DND-41 (cell line): ENCODE data around the gene LURAP1L.

Experiments used
- ATAC-seq: fragments of 200-7000 bp; cut with Tn5 transposase; 3 replicates; pipeline ENCODE4 v1.9.1; 2021; ENCODE audit warnings: low read depth; ENCODE audit not compliant: insufficient read depth
- DNase-seq: peaks from one replicate; pipeline ENCODE4 v3.0.0-alpha.2; 2020
- H2AFZ ChIP-seq: 2 replicates; pipeline ENCODE4 v1.6.0; 2012; ENCODE audit warnings: low read depth, low read length
- H3K27ac ChIP-seq: 2 replicates; pipeline ENCODE4 v1.5.1; 2012; ENCODE audit warnings: low read length, inconsistent platforms
- H3K27me3 ChIP-seq: fragments of 200-600 bp; sonication (generic); 2 replicates; pipeline ENCODE4 v1.6.0; 2012; ENCODE audit warnings: low read length, mild to moderate bottlenecking, inconsistent platforms; ENCODE audit not compliant: insufficient read depth, poor library complexity
- H3K36me3 ChIP-seq: 2 replicates; pipeline ENCODE4 v1.5.1; 2012; ENCODE audit warnings: low read length, inconsistent platforms; ENCODE audit not compliant: insufficient read depth
- H3K4me1 ChIP-seq: 2 replicates; pipeline ENCODE4 v1.5.1; 2012; ENCODE audit warnings: mild to moderate bottlenecking, low read length; ENCODE audit not compliant: insufficient read depth
- H3K4me2 ChIP-seq: 2 replicates; pipeline ENCODE4 v1.6.0; 2012; ENCODE audit warnings: mild to moderate bottlenecking, moderate library complexity, low read length, inconsistent platforms; ENCODE audit not compliant: insufficient read depth
- H3K4me3 ChIP-seq, 2 experiments: fragments of 200-600 bp in 1 of 2; shearing (Covaris generic) in 1 of 2; 2 replicates each; pipeline ENCODE4 v1.5.1; 2012 to 2016; ENCODE audit warnings: inconsistent platforms in 2 of 2, low read length in 2 of 2, mild to moderate bottlenecking in 2 of 2, low read depth in 1 of 2, moderate library complexity in 1 of 2
- H3K79me2 ChIP-seq: 2 replicates; pipeline ENCODE4 v1.6.0; 2012; ENCODE audit warnings: low read length, inconsistent platforms; ENCODE audit not compliant: insufficient read depth
- H3K9ac ChIP-seq: 2 replicates; pipeline ENCODE4 v1.6.0; 2012; ENCODE audit warnings: low read depth, mild to moderate bottlenecking, inconsistent platforms, low read length, moderate library complexity
- H3K9me3 ChIP-seq: 2 replicates; pipeline ENCODE4 v1.5.1; 2012; ENCODE audit warnings: low read length, moderate library complexity, mild to moderate bottlenecking, inconsistent platforms; ENCODE audit not compliant: insufficient read depth, severe bottlenecking
- H4K20me1 ChIP-seq: 2 replicates; pipeline ENCODE4 v1.6.0; 2012; ENCODE audit warnings: low read length; ENCODE audit not compliant: insufficient read depth
- EZH2 ChIP-seq: IDR thresholded peaks from 3 replicates; pipeline ENCODE4 v1.6.1; 2012; ENCODE audit warnings: borderline replicate concordance, low read depth, mild to moderate bottlenecking, moderate library complexity, low read length, inconsistent platforms; ENCODE audit not compliant: severe bottlenecking
- TF ChIP-seq, protein P1 (sequence below): IDR thresholded peaks from 2 replicates; pipeline ENCODE4 v1.5.1; 2012; ENCODE audit warnings: borderline replicate concordance, low read length, moderate library complexity, mild to moderate bottlenecking; ENCODE audit not compliant: poor library complexity, severe bottlenecking; ENCODE audit errors: extremely low read depth

LURAP1L gene

GRCh38 chr9:12730927-12731326 lies 43.9 kb upstream of the LURAP1L start:
- H2AFZ ChIP-seq = no peak overlapping the region
- no peak overlapping the region for H3K27ac ChIP-seq
- H3K9ac ChIP-seq = no peak overlapping the region
- no peaks in the 10 kb centered on the region for H3K36me3 ChIP-seq
- no peaks in the 10 kb centered on the region for H3K4me1 ChIP-seq
- no peaks in the 10 kb centered on the region for H3K79me2 ChIP-seq
- ATAC-seq (no peak), DNase-seq (no peak)
- no peaks in the 10 kb centered on the region for H4K20me1 ChIP-seq
- H3K4me3 ChIP-seq = no peak overlapping the region
- H3K9me3 ChIP-seq = no peaks in the 10 kb centered on the region
- TF ChIP-seq, protein P1, sequence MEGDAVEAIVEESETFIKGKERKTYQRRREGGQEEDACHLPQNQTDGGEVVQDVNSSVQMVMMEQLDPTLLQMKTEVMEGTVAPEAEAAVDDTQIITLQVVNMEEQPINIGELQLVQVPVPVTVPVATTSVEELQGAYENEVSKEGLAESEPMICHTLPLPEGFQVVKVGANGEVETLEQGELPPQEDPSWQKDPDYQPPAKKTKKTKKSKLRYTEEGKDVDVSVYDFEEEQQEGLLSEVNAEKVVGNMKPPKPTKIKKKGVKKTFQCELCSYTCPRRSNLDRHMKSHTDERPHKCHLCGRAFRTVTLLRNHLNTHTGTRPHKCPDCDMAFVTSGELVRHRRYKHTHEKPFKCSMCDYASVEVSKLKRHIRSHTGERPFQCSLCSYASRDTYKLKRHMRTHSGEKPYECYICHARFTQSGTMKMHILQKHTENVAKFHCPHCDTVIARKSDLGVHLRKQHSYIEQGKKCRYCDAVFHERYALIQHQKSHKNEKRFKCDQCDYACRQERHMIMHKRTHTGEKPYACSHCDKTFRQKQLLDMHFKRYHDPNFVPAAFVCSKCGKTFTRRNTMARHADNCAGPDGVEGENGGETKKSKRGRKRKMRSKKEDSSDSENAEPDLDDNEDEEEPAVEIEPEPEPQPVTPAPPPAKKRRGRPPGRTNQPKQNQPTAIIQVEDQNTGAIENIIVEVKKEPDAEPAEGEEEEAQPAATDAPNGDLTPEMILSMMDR = no peak
- TF ChIP-seq EZH2 = no peak
- H3K27me3 ChIP-seq = no peaks in the 10 kb centered on the region
- H3K4me2 ChIP-seq = no peak overlapping the region

GRCh38 chr9:12732971-12733370 lies 41.8 kb upstream of the LURAP1L start:
- no peak overlapping the region for H3K4me3 ChIP-seq
- ATAC-seq (no peak), DNase-seq (no peak)
- no peaks in the 10 kb centered on the region for H3K79me2 ChIP-seq
- TF ChIP-seq, protein P1 = no peak
- TF ChIP-seq EZH2 = no peak
- H4K20me1 ChIP-seq = no peaks in the 10 kb centered on the region
- no peak overlapping the region for H3K4me2 ChIP-seq
- H3K27me3 ChIP-seq = no peaks in the 10 kb centered on the region
- no peak overlapping the region for H3K9ac ChIP-seq
- H3K9me3 ChIP-seq = no peaks in the 10 kb centered on the region
- H3K36me3 ChIP-seq = no peaks in the 10 kb centered on the region
- H2AFZ ChIP-seq = no peak overlapping the region
- H3K27ac ChIP-seq = no peak overlapping the region
- H3K4me1 ChIP-seq = no peaks in the 10 kb centered on the region

- no peak overlapping the region for H3K4me3 ChIP-seq
- ATAC-seq (no peak), DNase-seq (no peak)
- no peak overlapping the region for H3K27ac ChIP-seq
- H3K36me3 ChIP-seq = no peaks in the 10 kb centered on the region
- no peak overlapping the region for H2AFZ ChIP-seq
- H3K27me3 ChIP-seq = no peaks in the 10 kb centered on the region
- H3K4me2 ChIP-seq = no peak overlapping the region
- H4K20me1 ChIP-seq = no peaks in the 10 kb centered on the region
- H3K9me3 ChIP-seq = no peaks in the 10 kb centered on the region
- no peak overlapping the region for H3K9ac ChIP-seq
- TF ChIP-seq, protein P1 = no peak
- TF ChIP-seq EZH2 = no peak
- no peaks in the 10 kb centered on the region for H3K79me2 ChIP-seq
- H3K4me1 ChIP-seq = no peaks in the 10 kb centered on the region
Observed at GRCh38 chr9:12735665-12736064, 39.2 kb upstream of the LURAP1L start.

DNA sequence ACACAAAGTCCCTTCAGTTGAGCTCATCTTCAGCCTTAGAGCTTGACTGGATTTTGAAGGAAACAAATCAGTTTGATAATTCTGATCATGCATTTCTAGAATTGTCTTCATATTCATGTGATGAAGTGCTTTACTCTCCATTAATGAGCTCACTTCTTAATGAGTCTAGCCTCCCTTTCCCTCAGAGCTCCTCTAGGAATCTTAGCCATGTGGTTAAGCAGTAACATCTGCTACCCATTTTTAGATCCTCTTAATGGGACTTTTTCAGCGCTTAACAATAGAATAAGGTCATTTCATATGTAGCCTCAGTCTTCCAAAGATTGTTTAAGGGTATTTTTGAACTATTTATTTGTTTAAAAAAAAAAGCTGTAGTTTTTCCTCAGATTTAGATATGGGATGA lies 36.9 kb upstream of the LURAP1L start:
- ATAC-seq = no peak
- Histone ChIP-seq H3K27me3 (no peaks in the 10 kb centered on the region), H3K27ac (no peak overlapping the region), H3K4me3 (no peak overlapping the region), H4K20me1 (no peaks in the 10 kb centered on the region), H3K36me3 (no peaks in the 10 kb centered on the region), H3K4me1 (no peaks in the 10 kb centered on the region), H3K9ac (no peak overlapping the region), H3K4me2 (no peak overlapping the region), H3K9me3 (no peaks in the 10 kb centered on the region), H2AFZ (no peak overlapping the region), H3K79me2 (no peaks in the 10 kb centered on the region)
- no peak for DNase-seq
- TF ChIP-seq, protein P1 = no peak
- TF ChIP-seq EZH2 = no peak
